MM.1S (cell line): ENCODE results near the gene MYOCD.

Experiments used
- DNase-seq: peaks from one replicate; pipeline ENCODE4 v3.0.0-alpha.2; 2015
- H2AFZ ChIP-seq: fragments of 300-600 bp; sonication (generic); 2 replicates; pipeline ENCODE4 v1.6.0; 2016; ENCODE audit warnings: antibody characterized with exemption, low read length
- H3F3A ChIP-seq: fragments of 300-600 bp; sonication (generic); 2 replicates; pipeline ENCODE4 v1.6.1; 2016; ENCODE audit warnings: mild to moderate bottlenecking, antibody characterized with exemption, low read length, moderate library complexity, mixed read lengths; ENCODE audit not compliant: insufficient read depth
- H3K27ac ChIP-seq: fragments of 300-600 bp; sonication (generic); 2 replicates; pipeline ENCODE4 v1.5.1; 2016; ENCODE audit warnings: mild to moderate bottlenecking, low read length
- H3K27me3 ChIP-seq: fragments of 300-600 bp; sonication (generic); replicated peaks from 2 replicates; pipeline ENCODE4 v1.6.0; 2016; ENCODE audit warnings: low read length; ENCODE audit not compliant: insufficient read depth
- H3K36me3 ChIP-seq: fragments of 300-600 bp; sonication (generic); replicated peaks from 2 replicates; pipeline ENCODE4 v1.6.1; 2016; ENCODE audit warnings: mild to moderate bottlenecking, low read length, mixed read lengths; ENCODE audit not compliant: insufficient read depth
- H3K4me1 ChIP-seq: fragments of 300-600 bp; sonication (generic); 2 replicates; pipeline ENCODE4 v1.6.1; 2016; ENCODE audit warnings: low read length, mixed read lengths
- H3K4me2 ChIP-seq: fragments of 300-600 bp; sonication (generic); 2 replicates; pipeline ENCODE4 v1.6.0; 2016; ENCODE audit warnings: low read depth, low read length
- H3K4me3 ChIP-seq: fragments of 300-600 bp; sonication (generic); 2 replicates; pipeline ENCODE4 v1.5.1; 2016; ENCODE audit warnings: low read length, mixed read lengths
- H3K79me2 ChIP-seq: fragments of 300-600 bp; sonication (generic); 2 replicates; pipeline ENCODE4 v1.6.1; 2016; ENCODE audit warnings: mixed run types, low read length, mixed read lengths
- H3K9ac ChIP-seq: fragments of 300-600 bp; sonication (generic); 2 replicates; pipeline ENCODE4 v1.6.1; 2016; ENCODE audit warnings: low read length, mixed read lengths
- H3K9me2 ChIP-seq: fragments of 300-600 bp; sonication (generic); replicated peaks from 2 replicates; pipeline ENCODE4 v1.6.1; 2016; ENCODE audit warnings: mild to moderate bottlenecking, low read length, mixed read lengths; ENCODE audit not compliant: insufficient read depth
- H3K9me3 ChIP-seq: fragments of 300-600 bp; sonication (generic); replicated peaks from 2 replicates; pipeline ENCODE4 v1.6.1; 2016; ENCODE audit warnings: mild to moderate bottlenecking, low read length, mixed read lengths; ENCODE audit not compliant: insufficient read depth
- H4K20me1 ChIP-seq: fragments of 300-600 bp; sonication (generic); 2 replicates; pipeline ENCODE4 v1.6.1; 2016; ENCODE audit warnings: mild to moderate bottlenecking, low read length, moderate library complexity, mixed read lengths; ENCODE audit not compliant: insufficient read depth
- CTCF ChIP-seq: fragments of 300-600 bp; sonication (generic); IDR thresholded peaks from 2 replicates; pipeline ENCODE4 v1.5.1; 2016; ENCODE audit warnings: antibody characterized with exemption, low read length, mixed read lengths
- EZH2 ChIP-seq: fragments of 300-600 bp; sonication (generic); optimal IDR thresholded peaks from 2 replicates; pipeline ENCODE3; 2017; ENCODE audit warnings: low read depth, mild to moderate bottlenecking, antibody characterized with exemption, low read length, mixed read lengths
- EZH2phosphoT487 ChIP-seq: fragments of 300-600 bp; sonication (generic); IDR thresholded peaks from 2 replicates; pipeline ENCODE4 v1.6.1; 2018; ENCODE audit warnings: antibody characterized with exemption, low read length

The MYOCD gene

GRCh38 chr17:12736526-12736925, 70.8 kb downstream of the MYOCD start:
- Histone ChIP-seq H3K36me3 (no peaks in the 10 kb centered on the region), H3K27me3 (no peaks in the 10 kb centered on the region), H3K4me2 (no peak overlapping the region), H3K9me3 (no peaks in the 10 kb centered on the region), H2AFZ (no peak overlapping the region), H3K79me2 (no peaks in the 10 kb centered on the region), H3K4me1 (no peaks in the 10 kb centered on the region), H3K9me2 (no peaks in the 10 kb centered on the region), H3K4me3 (no peak overlapping the region), H3F3A (no peaks in the 10 kb centered on the region), H3K27ac (no peak overlapping the region), H4K20me1 (no peaks in the 10 kb centered on the region), H3K9ac (no peak overlapping the region)
- TF ChIP-seq EZH2phosphoT487 (no peak), CTCF (no peak), EZH2 (no peak)
- no peak for DNase-seq

DNA sequence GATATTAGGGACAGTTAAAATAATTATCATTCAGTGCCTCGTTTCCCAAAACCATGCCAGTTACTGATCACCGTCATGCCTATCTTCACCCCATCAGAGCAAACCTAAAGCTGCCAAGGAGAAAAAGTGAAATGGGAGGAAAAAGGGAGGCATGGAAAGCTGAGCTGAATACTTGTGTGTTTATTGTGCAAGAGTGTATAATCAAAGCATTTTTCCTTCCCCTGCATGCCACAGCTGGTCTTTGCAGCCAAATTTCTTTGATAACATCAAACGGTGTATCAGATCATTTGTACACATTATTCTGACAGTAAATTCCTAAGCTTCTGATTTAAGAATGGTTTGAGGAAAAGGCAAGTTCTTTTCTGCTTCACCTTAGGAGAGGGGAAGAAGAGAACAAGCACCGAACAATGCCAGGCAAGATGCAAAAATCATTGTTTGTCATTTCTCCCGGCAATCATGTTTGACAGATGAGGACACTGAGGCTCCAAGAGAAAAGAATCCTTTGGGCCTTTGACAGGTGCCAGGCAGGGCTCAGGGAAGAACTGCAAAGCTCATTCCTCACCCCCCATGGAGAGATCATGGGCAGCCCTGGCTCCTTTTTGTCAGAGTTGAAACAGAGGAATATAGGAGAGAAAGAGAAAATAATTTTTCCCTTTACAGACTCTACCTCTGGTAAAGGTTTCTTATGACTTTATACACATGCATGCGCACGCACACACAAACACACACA, 72.2 kb downstream of the MYOCD start:
- no peaks in the 10 kb centered on the region for H3K27me3 ChIP-seq
- no peaks in the 10 kb centered on the region for H3F3A ChIP-seq
- H4K20me1 ChIP-seq, result no peaks in the 10 kb centered on the region
- no peaks in the 10 kb centered on the region for H3K36me3 ChIP-seq
- no peak overlapping the region for H3K4me2 ChIP-seq
- H3K79me2 ChIP-seq, result no peaks in the 10 kb centered on the region
- no peaks in the 10 kb centered on the region for H3K4me1 ChIP-seq
- no peaks in the 10 kb centered on the region for H3K9me3 ChIP-seq
- TF ChIP-seq EZH2phosphoT487, result no peak
- TF ChIP-seq CTCF, result no peak
- no peak overlapping the region for H3K9ac ChIP-seq
- no peak overlapping the region for H2AFZ ChIP-seq
- no peak overlapping the region for H3K27ac ChIP-seq
- no peak overlapping the region for H3K4me3 ChIP-seq
- H3K9me2 ChIP-seq, result no peaks in the 10 kb centered on the region
- DNase-seq, result no peak

- Histone ChIP-seq H3K9me3 (no peaks in the 10 kb centered on the region), H2AFZ (no peak overlapping the region), H3F3A (no peaks in the 10 kb centered on the region), H3K4me3 (no peak overlapping the region), H3K4me1 (no peaks in the 10 kb centered on the region), H3K4me2 (no peak overlapping the region), H3K27me3 (no peaks in the 10 kb centered on the region), H3K27ac (no peak overlapping the region), H3K9me2 (no peaks in the 10 kb centered on the region), H3K79me2 (no peaks in the 10 kb centered on the region), H3K9ac (no peak overlapping the region), H4K20me1 (no peaks in the 10 kb centered on the region), H3K36me3 (no peaks in the 10 kb centered on the region)
- DNase-seq, result no peak
- TF ChIP-seq EZH2 (no peak), CTCF (no peak), EZH2phosphoT487 (no peak)
These were observed 72.9 kb downstream of the MYOCD start for GRCh38 chr17:12738624-12739023.
